ENCODE measurements around the gene SND1. TPM values are rescaled to one million over a fixed set of nuclear protein-coding genes. Genes with fewer than 3 reads are reported as not detected.

The SND1 gene
- total and polyA plus RNA-seq, 2 donors (not counting 3 experiments of a cell fraction or from before 2014, with no cell fraction given): 116 to 249 TPM

GRCh38 chr7:127932076-127932475 lies 280.1 kb downstream of the SND1 start:
- POLR2A ChIA-PET: no interaction called here
- CTCF ChIA-PET: no interaction called here
- peaks cover 3% of the 10 kb centered on the region for H3K9me1 ChIP-seq (replicated peaks; ENCODE audit: control insufficient read depth, extremely low read depth, insufficient read depth, low read length)
- TF ChIP-seq MYC (IDR thresholded peaks at IDR 0.05; ENCODE audit: low read depth, low read length) (no peak), EZH2 (IDR thresholded peaks at IDR 0.05; ENCODE audit: borderline replicate concordance, low read depth, low read length, severe bottlenecking) (no peak), POLR2A (IDR thresholded peaks at IDR 0.05; ENCODE audit: low read depth, low read length) (no peak), CTCF (IDR thresholded peaks at IDR 0.05; ENCODE audit: extremely low read depth in 1 of 2, insufficient read depth in 1 of 2, low read depth in 1 of 2, low read length in 2 of 2) (no peak), JUN (IDR thresholded peaks at IDR 0.05; ENCODE audit: borderline replicate concordance, insufficient read depth, insufficient read length, low read depth) (no peak), FOS (IDR thresholded peaks at IDR 0.05; ENCODE audit: borderline replicate concordance, insufficient read depth, low read length) (no peak), POLR2AphosphoS5 (IDR thresholded peaks at IDR 0.05; ENCODE audit: insufficient read depth, low read depth, low read length) (no peak), GATA2 (IDR thresholded peaks at IDR 0.05; ENCODE audit: insufficient read depth, insufficient read length, low read depth, low read length) (no peak), MAX (IDR thresholded peaks at IDR 0.05; ENCODE audit: insufficient read depth, insufficient read length) (no peak)
- no peaks in the 10 kb centered on the region for H3K9me3 ChIP-seq (replicated peaks; ENCODE audit: control insufficient read depth, insufficient read depth, low read length)
- no peak overlapping the region for H3K4me2 ChIP-seq (ENCODE audit: insufficient read depth, low read length)
- BruUV-seq (replicated peaks): no TSS peak
- no peak overlapping the region for H3K9ac ChIP-seq (replicated peaks; ENCODE audit: extremely low read depth, insufficient read depth, low read length)
- peaks cover 2% of the 10 kb centered on the region for H4K20me1 ChIP-seq (replicated peaks; ENCODE audit: control insufficient read depth, extremely low read depth, insufficient read depth, low read length)
- H3K4me1 ChIP-seq (ENCODE audit: control insufficient read depth, extremely low read depth, insufficient read depth, low read length): no peaks in the 10 kb centered on the region
- no peak for FAIRE-seq
- H3K27me3 ChIP-seq (ENCODE audit: control insufficient read depth in 2 of 2, insufficient read depth in 2 of 2, low read length in 2 of 2): no peaks in the 10 kb centered on the region
- dilution Hi-C loops (cut with MboI; ENCODE audit: extremely low pct_ligation_motif_present, low sequenced_read_pairs): no loop called here
- intact Hi-C loops (cut with micrococcal nuclease): no loop called here
- no peak overlapping the region for H3K4me3 ChIP-seq (replicated peaks in 1 of 3; ENCODE audit: insufficient read depth in 1 of 3, low read depth in 1 of 3, low read length in 3 of 3)
- H3K79me2 ChIP-seq (ENCODE audit: control insufficient read depth, insufficient read depth, low read length): peaks cover 12% of the 10 kb centered on the region
- H3K27ac ChIP-seq (ENCODE audit: insufficient read depth, low read depth, low read length): no peak overlapping the region
- DNase-seq (ENCODE audit: low read depth, low spot score): no peak
- no peak overlapping the region for H2AFZ ChIP-seq (ENCODE audit: low read depth, low read length)
- H3K36me3 ChIP-seq (ENCODE audit: control insufficient read depth in 2 of 2, extremely low read depth in 1 of 2, insufficient read depth in 2 of 2, low read length in 2 of 2): peaks cover 3 to 6% of the 10 kb centered on the region in 2 experiments

All from endothelial cell of umbilical vein (primary cell).